CD4-positive, alpha-beta memory T cell (primary cell): ENCODE data around the gene ELFN1. TPM values are rescaled to one million over a fixed set of nuclear protein-coding genes. Genes with fewer than 3 reads are reported as not detected.
"Not testable (repeated sequence)": the region's sequence is repeated elsewhere in the genome, so short reads cannot be mapped to it uniquely, and the experiment has no call there.

Source experiments
- CTCF ChIA-PET: fragments of 350-600 bp; sonication (Branson Sonifier 250); formaldehyde crosslinking; loops from one replicate; lab custom pipeline; 2021; ENCODE audit warnings: inconsistent platforms; ENCODE audit not compliant: partially characterized antibody; lab: Charles Lee
- POLR2A ChIA-PET: fragments of 350-600 bp; sonication (Branson Sonifier 250); formaldehyde crosslinking; loops from one replicate; lab custom pipeline; 2021; ENCODE audit not compliant: partially characterized antibody; lab: Charles Lee
- DNase-seq, 5 donors: peaks; one replicate each; pipeline versions ENCODE4 v3.0.0 to v3.0.0-alpha.2; 2020 to 2022; ENCODE audit warnings: mixed read lengths in 1 of 5
- H3K27ac ChIP-seq: one replicate; pipeline ENCODE4 v1.7.0; 2013; ENCODE audit warnings: low read depth, low read length
- H3K27me3 ChIP-seq: 2 replicates; pipeline ENCODE4 v1.7.0; 2013; ENCODE audit warnings: mild to moderate bottlenecking, low read length, moderate library complexity; ENCODE audit not compliant: insufficient read depth
- H3K36me3 ChIP-seq: 2 replicates; pipeline ENCODE4 v1.7.0; 2013; ENCODE audit warnings: mild to moderate bottlenecking, low read length, moderate library complexity; ENCODE audit not compliant: insufficient read depth
- H3K4me1 ChIP-seq: 2 replicates; pipeline ENCODE4 v1.7.0; 2013; ENCODE audit warnings: mild to moderate bottlenecking, low read length, moderate library complexity; ENCODE audit not compliant: insufficient read depth
- H3K4me3 ChIP-seq, 2 donors: one replicate each; pipeline ENCODE4 v1.7.0; 2013; ENCODE audit warnings: low read length in 2 of 2, mild to moderate bottlenecking in 1 of 2
- H3K9me3 ChIP-seq, 2 donors: one replicate each; pipeline ENCODE4 v1.7.0; 2013; ENCODE audit warnings: low read length in 2 of 2, control low read depth in 1 of 2; ENCODE audit not compliant: control insufficient read depth in 1 of 2
- H3K27ac Mint-ChIP-seq, 7 donors: one replicate each; pipeline ENCODE4 v1.8.0; 2020 to 2021; ENCODE audit warnings: mixed read lengths in 7 of 7, mild to moderate bottlenecking in 6 of 7, inconsistent platforms in 3 of 7, moderate library complexity in 3 of 7
- H3K27me3 Mint-ChIP-seq, 2 donors: one replicate each; pipeline ENCODE4 v1.8.0; 2020 to 2021; ENCODE audit warnings: mixed read lengths in 2 of 2
- H3K36me3 Mint-ChIP-seq, 2 donors: one replicate each; pipeline ENCODE4 v1.8.0; 2020 to 2021; ENCODE audit warnings: mixed read lengths in 2 of 2, inconsistent platforms in 1 of 2, mild to moderate bottlenecking in 1 of 2
- H3K4me1 Mint-ChIP-seq, 4 donors: one replicate each; pipeline ENCODE4 v1.8.0; 2020 to 2021; ENCODE audit warnings: mixed read lengths in 4 of 4, mild to moderate bottlenecking in 1 of 4
- H3K4me3 Mint-ChIP-seq, 8 donors: one replicate each; pipeline ENCODE4 v1.8.0; 2020 to 2021; ENCODE audit warnings: mixed read lengths in 8 of 8, mild to moderate bottlenecking in 7 of 8, moderate library complexity in 6 of 8, inconsistent platforms in 3 of 8
- H3K9me3 Mint-ChIP-seq, 8 donors: one replicate each; pipeline ENCODE4 v1.8.0; 2020 to 2021; ENCODE audit warnings: mixed read lengths in 8 of 8, mild to moderate bottlenecking in 5 of 8, inconsistent platforms in 3 of 8, moderate library complexity in 1 of 8
- intact Hi-C: fragments of 100-400 bp; cut with micrococcal nuclease; formaldehyde crosslinking; loops from one replicate; pipeline ENCODE4 v1.15.1; 2023
- polyA plus RNA-seq, 2 donors: library from polyadenylated mRNA; unstranded; fragments of 300-500 nt; fragmentation: Illumina TruSeq; gene quantifications; one replicate each; pipeline ENCODE4 v1.2.3, GENCODE V29; 2021
- total RNA-seq, 2 experiments: library from RNA; stranded (reverse); gene quantifications; one replicate each; pipeline ENCODE4 v1.2.3, GENCODE V29; 2021

Gene ELFN1
- total and polyA plus RNA-seq, 4 experiments from 2014 or later = 0.12 TPM; not detected in 3

DNA sequence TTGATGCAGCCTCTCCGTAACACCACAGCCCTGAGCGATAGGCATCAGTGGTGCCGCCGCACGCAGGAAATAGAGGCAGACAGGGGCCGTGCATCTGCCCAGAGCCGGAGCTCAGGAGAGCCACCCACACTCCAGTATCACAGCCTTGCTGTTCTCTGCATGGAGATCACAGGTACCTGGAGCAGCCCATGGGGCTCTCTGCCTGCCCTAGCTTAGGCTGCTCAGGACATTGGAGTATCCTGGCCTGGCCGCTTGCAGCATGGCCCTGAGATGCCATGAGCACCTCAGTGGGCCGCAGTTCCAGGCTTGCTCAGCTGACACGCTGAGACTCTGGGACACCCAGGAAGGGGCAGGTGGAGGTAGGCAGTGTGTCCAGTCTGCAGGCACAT lies 47.0 kb downstream of the ELFN1 start:
- no peak overlapping the region for H3K4me3 Mint-ChIP-seq

DNA sequence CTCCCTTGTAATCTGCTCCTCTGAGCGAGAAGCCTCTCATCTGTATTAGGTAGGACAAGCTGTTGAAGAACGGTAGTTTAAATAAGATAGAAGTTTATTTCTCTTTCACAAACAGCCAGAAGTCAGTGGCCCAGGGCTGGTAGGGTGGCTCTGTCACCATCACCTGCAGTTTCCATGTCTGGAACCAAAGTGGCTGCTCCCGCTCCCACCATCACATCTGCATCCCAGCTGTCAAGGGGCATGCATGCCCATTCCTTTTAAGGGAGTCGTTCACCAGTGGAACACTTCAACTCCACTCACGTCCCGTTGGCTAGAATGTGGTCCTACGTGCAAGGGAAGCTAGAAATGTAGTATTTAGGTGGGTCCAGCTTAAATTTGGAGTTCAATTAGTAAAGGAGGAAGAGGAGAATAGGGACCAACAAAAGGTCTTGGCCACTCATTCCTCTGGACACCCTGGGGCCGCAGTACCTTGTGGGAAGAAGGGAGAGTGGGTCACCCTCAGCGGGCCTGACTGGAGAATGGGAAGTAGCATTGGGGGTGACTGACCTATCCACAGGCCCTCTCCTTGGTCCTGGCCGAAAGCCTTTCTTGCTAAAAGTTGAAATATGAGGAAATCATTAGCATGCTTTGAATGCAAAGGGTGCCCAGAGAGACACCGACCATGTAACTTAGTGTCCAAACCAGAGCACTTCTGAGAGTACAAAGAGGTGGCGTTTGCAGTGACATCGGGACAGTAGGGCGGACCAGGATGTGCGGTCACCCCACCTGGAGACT lies 48.0 kb downstream of the ELFN1 start:
- H3K4me3 ChIP-seq = no peak overlapping the region
- no peaks in the 10 kb centered on the region for H3K9me3 ChIP-seq
- Mint-ChIP-seq H3K9me3 (peaks cover 0 to 4% (median 0%) of the 10 kb centered on the region in 8 donors), H3K4me3 (no peak overlapping the region), H3K36me3 (no peaks in the 10 kb centered on the region), H3K27me3 (peaks cover 0 to 7% of the 10 kb centered on the region in 2 donors), H3K4me1 (peaks cover 0 to 7% (median 4%) of the 10 kb centered on the region in 4 donors), H3K27ac (no peak overlapping the region)
- H3K36me3 ChIP-seq = no peaks in the 10 kb centered on the region
- H3K27me3 ChIP-seq = no peaks in the 10 kb centered on the region
- DNase-seq = no peak
- intact Hi-C loops = no loop called here
- ChIA-PET CTCF (no interaction called here), POLR2A (no interaction called here)
- H3K27ac ChIP-seq = no peak overlapping the region
- peaks cover 3% of the 10 kb centered on the region for H3K4me1 ChIP-seq

More for the DNA sequence above, 47.0 kb downstream of the ELFN1 start:
- Histone ChIP-seq H3K27ac (no peak overlapping the region), H3K9me3 (no peaks in the 10 kb centered on the region), H3K4me3 (no peak overlapping the region), H3K4me1 (peaks cover 3% of the 10 kb centered on the region), H3K36me3 (no peaks in the 10 kb centered on the region), H3K27me3 (no peaks in the 10 kb centered on the region)
- peaks cover 0 to 7% (median 4%) of the 10 kb centered on the region in 4 donors for H3K4me1 Mint-ChIP-seq
- H3K9me3 Mint-ChIP-seq = peaks cover 0 to 6% (median 0%) of the 10 kb centered on the region in 8 donors
- H3K27me3 Mint-ChIP-seq = peaks cover 0 to 7% of the 10 kb centered on the region in 2 donors
- H3K36me3 Mint-ChIP-seq = no peaks in the 10 kb centered on the region
- POLR2A ChIA-PET = no interaction called here
- no peak for DNase-seq
- H3K27ac Mint-ChIP-seq = peak overlapping the region in 1 of 7 donors; percentile 31
- intact Hi-C loops = no loop called here
- CTCF ChIA-PET = no interaction called here

DNA sequence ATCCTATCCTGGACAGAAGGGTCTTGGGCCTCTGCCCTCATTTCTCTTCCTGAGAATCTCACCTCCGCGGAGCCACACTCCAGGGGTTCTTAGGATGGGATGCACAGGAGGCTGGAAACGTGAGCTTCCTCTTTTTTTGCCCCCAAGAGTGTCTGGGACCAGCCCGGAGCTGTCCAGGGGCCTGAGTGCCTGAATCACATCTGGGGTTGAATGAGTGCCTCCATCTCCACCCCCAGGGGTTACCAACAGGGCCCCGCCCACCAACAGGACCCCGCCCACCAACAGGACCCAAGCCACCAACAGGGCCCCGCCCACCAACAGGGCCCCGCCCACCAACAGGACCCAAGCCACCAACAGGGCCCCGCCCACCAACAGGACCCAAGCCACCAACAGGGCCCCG lies 48.8 kb downstream of the ELFN1 start:
- H3K9me3 Mint-ChIP-seq, H3K4me1 ChIP-seq, H3K36me3 ChIP-seq, H3K9me3 ChIP-seq, H3K27me3 Mint-ChIP-seq, H3K27me3 ChIP-seq, H3K4me3 Mint-ChIP-seq, DNase-seq, H3K27ac ChIP-seq, H3K27ac Mint-ChIP-seq, H3K4me1 Mint-ChIP-seq, H3K4me3 ChIP-seq, H3K36me3 Mint-ChIP-seq, POLR2A ChIA-PET, CTCF ChIA-PET, intact Hi-C loops: not testable (repeated sequence)

DNA sequence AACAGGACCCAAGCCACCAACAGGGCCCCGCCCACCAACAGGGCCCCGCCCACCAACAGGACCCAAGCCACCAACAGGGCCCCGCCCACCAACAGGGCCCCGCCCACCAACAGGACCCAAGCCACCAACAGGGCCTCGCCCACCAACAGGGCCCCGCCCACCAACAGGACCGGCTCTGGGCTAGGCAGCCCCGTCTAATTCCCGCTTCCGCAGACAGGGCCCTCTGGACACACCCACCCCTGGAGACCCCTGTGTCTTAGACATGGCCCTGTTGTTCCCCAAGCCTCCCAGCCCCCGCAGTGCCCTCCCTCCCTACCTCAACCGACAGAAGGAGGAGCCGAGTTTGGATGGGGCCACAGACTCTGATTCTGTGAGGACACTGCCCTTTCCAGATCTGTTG lies 49.2 kb downstream of the ELFN1 start:
- H3K4me1 ChIP-seq, DNase-seq, H3K9me3 ChIP-seq, H3K4me3 ChIP-seq, H3K27ac Mint-ChIP-seq, H3K36me3 ChIP-seq, CTCF ChIA-PET, H3K27me3 Mint-ChIP-seq, H3K27me3 ChIP-seq, H3K9me3 Mint-ChIP-seq, POLR2A ChIA-PET, H3K4me1 Mint-ChIP-seq, H3K27ac ChIP-seq, H3K36me3 Mint-ChIP-seq, intact Hi-C loops, H3K4me3 Mint-ChIP-seq: not testable (repeated sequence)

DNA sequence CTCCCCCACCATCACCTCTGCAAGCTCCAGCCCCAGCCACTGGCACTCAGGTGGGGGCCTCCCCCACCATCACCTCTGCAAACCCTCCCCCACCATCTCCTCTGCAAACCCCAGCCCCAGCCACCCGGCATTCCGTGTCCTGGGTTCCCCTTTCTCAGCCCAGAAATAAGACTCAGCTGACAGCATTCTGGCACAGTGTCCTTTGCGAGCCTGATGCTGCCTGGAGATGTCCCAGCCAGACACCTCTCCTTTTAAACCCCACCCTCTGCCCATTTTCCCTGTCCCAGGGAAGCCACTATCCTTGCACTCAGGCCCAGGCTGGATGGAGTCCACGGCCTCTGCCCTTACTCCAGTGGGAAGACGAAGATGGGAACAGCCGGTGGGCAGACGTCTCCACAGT lies 49.8 kb downstream of the ELFN1 start:
- no peak for DNase-seq
- H3K4me3 ChIP-seq = no peak overlapping the region
- peaks cover 0 to 4% (median 0%) of the 10 kb centered on the region in 8 donors for H3K9me3 Mint-ChIP-seq
- H3K27me3 Mint-ChIP-seq = peaks cover 0 to 7% of the 10 kb centered on the region in 2 donors
- peaks cover 0 to 7% (median 4%) of the 10 kb centered on the region in 4 donors for H3K4me1 Mint-ChIP-seq
- H3K27ac Mint-ChIP-seq = no peak overlapping the region
- H3K4me3 Mint-ChIP-seq = no peak overlapping the region
- no peaks in the 10 kb centered on the region for H3K36me3 Mint-ChIP-seq
- POLR2A ChIA-PET = no interaction called here
- H3K27ac ChIP-seq = no peak overlapping the region
- intact Hi-C loops = no loop called here
- no peaks in the 10 kb centered on the region for H3K27me3 ChIP-seq
- no peaks in the 10 kb centered on the region for H3K9me3 ChIP-seq
- H3K36me3 ChIP-seq = no peaks in the 10 kb centered on the region
- CTCF ChIA-PET = no interaction called here
- H3K4me1 ChIP-seq = peaks cover 3% of the 10 kb centered on the region

DNA sequence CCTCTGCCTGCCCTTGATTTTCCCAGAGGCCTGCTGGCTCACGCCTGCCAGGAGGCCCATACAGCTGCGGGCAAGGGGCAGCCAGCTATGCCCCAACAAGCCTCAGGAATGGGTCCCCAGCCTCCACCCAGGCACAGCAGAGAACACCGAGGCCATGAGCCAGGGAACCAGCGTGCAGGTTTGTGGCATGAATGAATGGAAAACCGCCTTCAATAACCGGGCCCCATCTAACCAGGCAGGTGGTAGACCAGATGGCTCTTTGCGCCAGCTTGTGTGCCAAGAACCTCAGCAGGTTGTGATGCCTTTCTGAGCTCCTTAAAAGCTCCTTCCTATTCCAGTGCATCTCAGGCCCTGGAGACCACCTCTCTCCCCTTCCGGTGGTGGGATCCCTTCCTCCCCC lies 50.2 kb downstream of the ELFN1 start:
- Histone ChIP-seq H3K4me3 (no peak overlapping the region), H3K9me3 (no peaks in the 10 kb centered on the region), H3K27ac (no peak overlapping the region), H3K36me3 (no peaks in the 10 kb centered on the region), H3K4me1 (peaks cover 3% of the 10 kb centered on the region), H3K27me3 (no peaks in the 10 kb centered on the region)
- DNase-seq = no peak
- Mint-ChIP-seq H3K9me3 (peaks cover 0 to 4% (median 0%) of the 10 kb centered on the region in 8 donors), H3K4me1 (peaks cover 0 to 7% (median 4%) of the 10 kb centered on the region in 4 donors), H3K27ac (no peak overlapping the region), H3K27me3 (peaks cover 0 to 7% of the 10 kb centered on the region in 2 donors), H3K4me3 (no peak overlapping the region), H3K36me3 (no peaks in the 10 kb centered on the region)
- ChIA-PET POLR2A (no interaction called here), CTCF (no interaction called here)
- intact Hi-C loops = no loop called here

DNA sequence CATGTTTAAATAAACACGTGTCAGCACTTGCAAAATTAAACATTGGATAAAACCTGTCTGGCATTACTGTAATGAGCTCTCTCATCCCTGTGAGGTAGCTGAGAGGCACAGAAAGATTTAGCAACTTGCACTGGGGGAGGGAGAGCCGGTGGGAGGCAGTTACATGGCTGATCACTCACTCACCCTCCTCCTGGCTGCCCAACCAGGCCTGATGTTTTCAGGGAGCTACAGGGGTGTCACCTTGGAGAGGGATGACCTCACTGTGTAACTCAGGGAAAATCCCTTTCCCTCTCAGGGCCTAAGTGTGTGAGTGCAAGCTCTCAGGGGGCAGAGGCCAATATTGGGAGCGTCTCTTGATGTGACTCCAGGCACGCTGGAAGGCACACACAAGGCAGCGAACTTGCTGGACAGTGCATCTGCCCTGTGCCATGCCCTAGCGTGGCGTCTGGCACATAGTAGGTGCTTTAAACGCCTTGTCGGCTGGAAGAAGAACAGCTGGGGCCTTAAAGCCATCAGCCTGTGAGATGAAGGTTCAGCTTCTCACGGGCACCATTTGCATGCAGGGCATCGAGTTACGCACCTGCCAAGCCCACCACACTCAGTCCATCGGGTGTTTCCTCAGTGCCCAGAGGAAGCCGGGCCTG lies 51.1 kb downstream of the ELFN1 start:
- CTCF ChIA-PET = no interaction called here

More for the DNA sequence above, 51.1 kb downstream of the ELFN1 start:
- peaks cover 3% of the 10 kb centered on the region for H3K4me1 ChIP-seq
- H3K27me3 ChIP-seq = no peaks in the 10 kb centered on the region
- no peak overlapping the region for H3K27ac ChIP-seq
- Mint-ChIP-seq H3K27ac (no peak overlapping the region), H3K27me3 (peaks cover 3 to 9% of the 10 kb centered on the region in 2 donors), H3K36me3 (no peaks in the 10 kb centered on the region), H3K4me3 (no peak overlapping the region), H3K4me1 (peaks cover 0 to 8% (median 4%) of the 10 kb centered on the region in 4 donors), H3K9me3 (peaks cover 0 to 2% (median 0%) of the 10 kb centered on the region in 8 donors)
- no peak for DNase-seq
- no peaks in the 10 kb centered on the region for H3K9me3 ChIP-seq
- intact Hi-C loops = no loop called here
- no peaks in the 10 kb centered on the region for H3K36me3 ChIP-seq
- H3K4me3 ChIP-seq = no peak overlapping the region
- POLR2A ChIA-PET = no interaction called here
